Urinary bladder (tissue), 4 donors: ENCODE data around the gene NR2C2. TPM values are rescaled to one million over a fixed set of nuclear protein-coding genes. Genes with fewer than 3 reads are reported as not detected.

Experiments used
- DNase-seq: peaks from one replicate; pipeline ENCODE4 v3.0.0-alpha.2; 2015; ENCODE audit errors: extremely low spot score
- H3K27ac ChIP-seq: one replicate; pipeline ENCODE4 v1.5.1; 2013; ENCODE audit warnings: low read depth, mild to moderate bottlenecking, moderate library complexity
- H3K36me3 ChIP-seq: one replicate; pipeline ENCODE4 v1.6.1; 2013; ENCODE audit warnings: mild to moderate bottlenecking, moderate library complexity; ENCODE audit not compliant: insufficient read depth
- H3K4me1 ChIP-seq: one replicate; pipeline ENCODE4 v1.6.1; 2013; ENCODE audit warnings: mild to moderate bottlenecking, moderate library complexity; ENCODE audit not compliant: insufficient read depth
- H3K4me3 ChIP-seq: one replicate; pipeline ENCODE4 v1.5.1; 2013; ENCODE audit warnings: low read depth, low read length
- WGBS: extraction: QIAGEN DNeasy Blood & Tissue Kit; methylation state at CpG from one replicate; pipeline ENCODE4 v1.1.7; 2013; 5-methylcytosine and 5-hydroxymethylcytosine counted together
- polyA plus RNA-seq: library from polyadenylated mRNA; stranded (reverse); fragments of 200-250 nt; gene quantifications from one replicate; pipeline ENCODE4 v1.2.3, GENCODE V29; 2013
- total RNA-seq: library from RNA; depleted of rRNA; stranded (reverse); fragments of >200 nt; gene quantifications from one replicate; pipeline ENCODE4 v1.2.3, GENCODE V29; 2014
- donor health status: healthy with polysubstance abuse.
- donor health status: healthy.

The NR2C2 gene
- total and polyA plus RNA-seq, 2 donors, result 18.2 to 63.1 TPM

DNA sequence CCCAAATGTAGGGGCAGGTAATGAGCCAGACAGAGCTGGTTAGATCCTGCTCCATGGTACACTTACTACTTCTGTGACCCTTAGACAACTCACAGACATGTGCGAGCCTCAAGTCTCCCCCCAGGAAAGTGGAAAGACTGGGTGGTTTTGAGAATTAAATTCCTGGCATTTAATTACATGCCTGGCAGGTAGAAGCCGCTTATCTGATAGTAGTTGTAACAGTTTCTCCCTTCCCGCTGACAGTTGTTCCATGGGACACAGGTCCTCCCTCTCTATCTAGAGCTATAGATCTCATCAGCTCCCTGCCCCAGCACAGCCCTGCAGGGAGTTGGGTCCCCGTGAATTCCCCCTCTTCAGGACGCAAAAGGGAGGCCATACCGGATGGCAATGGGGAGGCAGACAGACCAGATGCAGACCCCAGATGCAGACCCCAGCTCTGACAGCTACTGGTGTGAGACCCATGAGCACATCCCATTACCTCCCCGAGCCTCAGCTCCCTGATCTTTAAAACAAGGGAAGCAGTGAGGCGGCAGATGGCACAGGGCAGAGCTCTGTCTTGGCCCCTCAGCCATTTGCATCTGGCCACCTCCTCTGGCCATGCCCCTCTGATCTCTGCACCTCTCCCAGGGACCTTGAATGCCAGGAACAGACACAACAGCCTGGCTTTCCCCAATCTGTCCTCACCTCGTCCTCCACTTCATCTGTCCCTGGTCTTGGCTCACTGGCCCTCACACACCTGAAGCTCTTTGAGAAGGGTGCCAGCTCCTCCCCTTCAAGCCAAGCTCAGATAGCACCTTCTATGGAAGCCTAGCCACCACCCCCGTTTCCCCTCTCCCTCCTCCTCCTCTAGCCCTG lies 34.1 kb upstream of the NR2C2 start:
- 87% methylated on average over 10 of the region's 10 CpGs for WGBS

DNA sequence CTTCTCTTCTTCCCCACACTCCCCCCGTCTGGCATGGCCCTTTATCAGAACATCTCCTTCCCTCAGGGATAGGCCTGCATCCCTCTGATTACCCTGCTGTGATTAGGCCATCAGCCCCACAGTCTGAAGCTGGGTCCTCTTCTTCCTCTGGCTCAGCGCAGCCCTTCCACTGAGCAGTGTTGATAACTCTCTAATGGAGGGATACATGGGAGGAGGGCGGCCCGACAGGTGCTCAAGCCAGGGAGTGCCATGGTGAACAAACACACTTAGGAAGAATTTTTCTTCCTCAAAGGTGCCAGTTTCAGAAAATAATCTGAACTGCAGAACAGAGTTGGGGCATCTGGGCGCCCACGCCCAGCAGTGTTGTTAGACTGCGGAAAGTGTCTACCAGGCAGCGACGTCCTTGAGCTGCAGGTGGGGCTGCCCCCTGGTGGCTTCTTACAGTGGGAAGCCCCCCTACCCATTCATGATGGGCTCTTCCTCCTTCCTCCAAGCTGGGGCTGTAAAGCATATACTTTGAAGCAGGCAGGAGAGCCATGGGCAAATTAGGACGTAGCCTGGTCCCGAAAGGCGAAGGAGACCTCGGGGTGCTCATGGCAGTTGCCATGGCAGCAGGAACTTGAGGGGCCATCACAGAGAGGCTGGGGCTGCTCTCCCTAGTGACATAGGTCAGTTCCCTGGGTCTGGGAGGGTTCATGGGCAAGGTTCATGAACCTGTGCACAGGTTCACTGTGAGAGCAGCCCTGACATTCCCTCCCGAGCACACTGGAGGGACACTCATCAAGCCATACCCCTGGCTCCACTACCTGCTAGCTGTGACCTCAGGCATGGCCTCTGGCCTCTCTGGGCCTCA lies 33.2 kb upstream of the NR2C2 start:
- 88% methylated on average over 14 of the region's 14 CpGs for WGBS
- H3K36me3 ChIP-seq, result no peaks in the 10 kb centered on the region
- no peaks in the 10 kb centered on the region for H3K4me1 ChIP-seq
- H3K4me3 ChIP-seq, result no peak overlapping the region
- no peak for DNase-seq
- no peak overlapping the region for H3K27ac ChIP-seq

More for the DNA sequence above, 34.1 kb upstream of the NR2C2 start:
- no peak for DNase-seq
- Histone ChIP-seq H3K4me1 (no peaks in the 10 kb centered on the region), H3K36me3 (no peaks in the 10 kb centered on the region), H3K4me3 (no peak overlapping the region), H3K27ac (no peak overlapping the region)

DNA sequence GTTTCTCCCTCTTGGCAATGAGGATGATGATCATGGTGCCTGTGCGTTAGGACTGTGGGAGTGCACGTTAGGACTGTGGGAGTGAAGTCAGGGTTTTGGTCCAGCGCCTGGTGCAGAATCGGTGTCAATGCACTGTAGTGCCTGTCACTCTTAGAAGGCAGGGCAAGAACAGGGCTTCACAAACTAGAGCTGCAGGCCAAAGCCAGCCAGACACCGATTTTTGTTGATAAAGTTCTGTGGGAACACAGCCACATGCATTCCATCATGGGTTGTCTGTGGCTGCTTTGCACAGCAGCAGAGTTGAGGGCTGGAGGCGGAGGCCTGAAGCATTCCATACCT lies 32.6 kb upstream of the NR2C2 start:
- WGBS, result 61% methylated on average over 6 of the region's 6 CpGs
- no peak overlapping the region for H3K27ac ChIP-seq
- no peaks in the 10 kb centered on the region for H3K4me1 ChIP-seq
- DNase-seq, result no peak
- H3K36me3 ChIP-seq, result no peaks in the 10 kb centered on the region
- H3K4me3 ChIP-seq, result no peak overlapping the region

DNA sequence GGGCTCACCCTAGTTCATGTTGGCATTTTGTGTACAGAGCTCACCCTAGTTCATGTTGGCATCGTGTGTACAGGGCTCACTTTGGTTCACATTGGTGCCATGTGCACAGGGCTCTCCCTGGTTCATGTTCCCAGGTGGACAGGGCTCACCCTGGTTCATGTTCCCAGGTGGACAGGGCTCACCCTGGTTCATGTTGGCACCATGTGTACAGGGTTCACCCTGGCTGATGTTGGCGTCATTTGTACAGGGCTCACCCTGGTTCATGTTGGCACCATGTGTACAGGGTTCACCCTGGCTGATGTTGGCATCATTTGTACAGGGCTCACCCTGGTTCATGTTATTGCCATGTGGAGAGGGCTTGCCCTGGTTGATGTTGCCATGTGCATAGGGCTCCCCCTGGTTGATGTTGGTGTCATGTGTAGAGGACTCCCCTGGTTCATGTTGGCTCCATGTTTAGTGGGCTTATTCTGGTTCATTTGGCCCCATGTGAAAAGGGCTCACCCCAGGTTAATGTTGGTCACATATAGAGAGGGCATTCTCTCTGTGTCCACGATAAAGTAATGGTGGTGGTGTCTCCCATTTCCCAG lies 31.7 kb upstream of the NR2C2 start:
- DNase-seq, result no peak

DNA sequence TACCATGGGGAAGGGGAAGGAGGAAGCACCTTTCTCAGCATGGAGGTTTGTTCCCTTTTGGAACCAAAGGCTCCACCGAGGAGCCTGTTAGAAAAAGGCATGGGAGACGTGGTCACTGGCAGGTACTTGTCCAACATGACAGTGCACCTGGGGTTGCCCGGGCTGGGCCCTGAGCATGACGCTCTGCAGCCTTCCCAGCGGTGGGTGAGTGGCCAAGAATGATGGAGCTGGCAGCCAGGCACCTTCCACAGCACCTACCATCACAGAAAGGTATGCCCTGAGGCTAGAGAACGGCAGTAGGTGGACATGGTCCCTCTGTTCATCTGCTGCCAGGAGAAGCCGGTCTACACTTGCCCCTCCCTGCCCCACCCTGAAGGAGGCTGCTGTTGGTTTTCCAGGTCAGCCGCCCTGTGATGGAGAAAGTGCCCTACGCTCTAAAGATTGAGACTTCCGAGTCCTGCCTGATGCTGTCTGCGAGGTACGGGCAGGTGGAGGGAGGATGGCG lies 29.0 kb upstream of the NR2C2 start:
- no peak for DNase-seq
- H3K36me3 ChIP-seq, result no peaks in the 10 kb centered on the region
- H3K27ac ChIP-seq, result no peak overlapping the region
- H3K4me3 ChIP-seq, result no peak overlapping the region
- WGBS, result 88% methylated on average over 13 of the region's 13 CpGs
- no peaks in the 10 kb centered on the region for H3K4me1 ChIP-seq

More for the DNA sequence above, 31.7 kb upstream of the NR2C2 start:
- Histone ChIP-seq H3K4me3 (no peak overlapping the region), H3K36me3 (no peaks in the 10 kb centered on the region), H3K27ac (no peak overlapping the region), H3K4me1 (no peaks in the 10 kb centered on the region)
- 86% methylated on average over 3 of the region's 3 CpGs for WGBS

DNA sequence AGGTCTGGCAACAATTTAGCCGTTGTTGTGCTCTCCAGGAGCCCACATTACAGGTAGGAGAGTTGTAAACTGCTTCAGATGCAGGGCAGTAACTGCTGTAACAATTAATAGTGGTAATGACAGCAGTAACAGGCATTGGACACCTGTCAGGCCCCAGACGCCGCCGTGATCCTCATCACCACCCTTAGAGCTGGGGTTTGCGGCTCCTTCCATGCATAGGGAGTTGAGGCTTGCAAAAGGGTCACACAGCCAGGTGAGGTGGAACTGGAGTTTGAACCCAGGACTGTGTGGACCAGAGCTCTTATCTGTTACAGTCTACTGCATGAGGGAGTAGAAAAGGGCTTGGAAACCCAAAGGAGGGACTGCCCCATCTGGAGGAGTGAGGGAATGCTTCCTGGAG lies 26.8 kb upstream of the NR2C2 start:
- 93% methylated on average over 5 of the region's 5 CpGs for WGBS
- Histone ChIP-seq H3K4me3 (no peak overlapping the region), H3K36me3 (no peaks in the 10 kb centered on the region), H3K27ac (no peak overlapping the region), H3K4me1 (no peaks in the 10 kb centered on the region)
- no peak for DNase-seq

DNA sequence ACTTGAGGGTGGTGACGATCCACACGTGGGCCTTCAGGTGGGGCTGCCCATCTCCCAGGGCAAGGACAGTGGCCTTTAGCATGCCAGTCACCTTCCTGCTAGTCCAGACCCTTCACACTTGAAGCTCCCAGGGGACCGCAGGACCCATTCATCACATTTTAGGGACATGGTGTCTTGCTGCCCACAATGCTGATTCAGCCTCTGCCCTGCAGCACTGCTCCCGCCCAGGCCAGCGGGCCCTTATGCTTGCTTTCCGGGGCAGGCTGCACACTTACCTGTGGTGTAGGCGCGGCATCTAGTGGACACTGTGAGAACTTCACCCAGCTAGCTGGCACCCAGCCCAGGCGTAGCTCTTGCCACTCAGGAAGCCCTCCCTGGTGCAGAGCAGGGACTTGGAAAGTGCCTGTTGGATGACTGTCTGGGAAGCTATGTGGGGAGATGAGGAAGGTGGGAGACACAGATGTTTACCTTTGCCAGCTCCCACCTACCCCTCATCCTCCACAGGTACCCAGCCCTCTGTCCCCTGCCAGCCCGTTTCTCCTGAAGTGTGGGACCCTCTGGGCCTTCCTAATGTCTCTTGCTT lies 26.3 kb upstream of the NR2C2 start:
- no peak overlapping the region for H3K27ac ChIP-seq
- DNase-seq, result peak; percentile 66
- H3K4me3 ChIP-seq, result no peak overlapping the region
- H3K4me1 ChIP-seq, result no peaks in the 10 kb centered on the region
- H3K36me3 ChIP-seq, result no peaks in the 10 kb centered on the region
- 20% methylated on average over 10 of the region's 10 CpGs for whole genome bisulfite sequencing

DNA sequence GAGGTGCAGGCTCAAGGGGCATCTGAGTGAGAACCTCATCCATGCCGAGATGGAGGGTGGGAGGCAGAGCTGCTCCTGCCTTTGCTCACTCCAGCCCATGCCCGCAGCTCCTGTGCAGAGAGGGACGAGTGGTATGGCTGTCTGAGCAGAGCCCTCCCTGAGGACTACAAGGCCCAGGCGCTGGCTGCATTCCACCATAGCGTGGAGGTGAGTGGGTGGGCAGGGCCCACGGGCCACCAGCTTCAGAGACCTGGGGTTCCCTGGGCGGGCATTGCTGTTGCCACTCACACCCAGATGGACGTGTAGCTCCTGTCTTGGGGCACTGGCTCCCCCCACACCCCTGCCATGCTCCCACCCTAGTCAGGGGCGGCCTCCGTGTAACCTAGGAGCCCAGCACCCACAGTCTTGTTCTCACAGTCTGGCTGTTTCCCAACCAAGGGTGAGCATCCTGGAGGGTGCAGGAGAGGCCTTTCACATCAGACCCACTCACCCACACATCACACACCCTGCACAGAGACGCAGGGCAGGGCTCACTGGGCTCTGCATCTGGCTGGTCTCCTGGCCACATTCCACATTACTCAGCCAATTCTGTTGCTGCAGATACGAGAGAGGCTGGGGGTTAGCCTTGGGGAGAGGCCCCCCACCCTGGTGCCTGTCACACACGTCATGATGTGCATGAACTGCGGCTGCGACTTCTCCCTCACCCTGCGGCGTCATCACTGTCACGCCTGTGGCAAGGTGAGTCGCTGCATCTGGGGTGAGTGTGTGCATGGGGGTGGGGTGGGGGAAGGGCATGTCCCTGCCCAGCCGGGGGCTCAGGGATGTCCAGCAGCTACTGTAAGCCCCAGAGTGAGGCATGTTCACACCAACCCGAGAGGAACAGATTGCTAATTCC lies 25.3 kb upstream of the NR2C2 start:
- WGBS, result 85% methylated on average over 21 of the region's 21 CpGs
- no peak for DNase-seq
- Histone ChIP-seq H3K4me1 (no peaks in the 10 kb centered on the region), H3K27ac (no peak overlapping the region), H3K36me3 (no peaks in the 10 kb centered on the region), H3K4me3 (no peak overlapping the region)

DNA sequence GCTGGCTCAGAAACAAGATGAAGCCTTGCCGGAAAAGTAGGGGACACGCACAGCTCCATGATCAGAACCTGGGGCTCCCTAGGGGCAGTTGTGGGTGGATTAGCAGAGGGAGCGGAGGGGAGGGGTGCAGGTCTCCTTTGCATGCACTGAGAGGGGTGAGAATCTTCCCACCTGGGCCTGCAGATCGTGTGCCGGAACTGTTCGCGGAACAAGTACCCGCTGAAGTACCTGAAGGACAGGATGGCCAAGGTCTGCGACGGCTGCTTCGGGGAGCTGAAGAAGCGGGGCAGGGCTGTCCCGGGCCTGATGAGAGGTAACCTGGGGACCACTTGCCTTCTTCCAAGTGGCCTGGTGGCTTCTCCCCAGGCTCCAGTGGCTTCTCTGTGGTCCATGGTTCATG lies 24.5 kb upstream of the NR2C2 start:
- WGBS, result 92% methylated on average over 13 of the region's 13 CpGs
- Histone ChIP-seq H3K36me3 (no peaks in the 10 kb centered on the region), H3K4me3 (no peak overlapping the region), H3K27ac (no peak overlapping the region), H3K4me1 (no peaks in the 10 kb centered on the region)
- no peak for DNase-seq

DNA sequence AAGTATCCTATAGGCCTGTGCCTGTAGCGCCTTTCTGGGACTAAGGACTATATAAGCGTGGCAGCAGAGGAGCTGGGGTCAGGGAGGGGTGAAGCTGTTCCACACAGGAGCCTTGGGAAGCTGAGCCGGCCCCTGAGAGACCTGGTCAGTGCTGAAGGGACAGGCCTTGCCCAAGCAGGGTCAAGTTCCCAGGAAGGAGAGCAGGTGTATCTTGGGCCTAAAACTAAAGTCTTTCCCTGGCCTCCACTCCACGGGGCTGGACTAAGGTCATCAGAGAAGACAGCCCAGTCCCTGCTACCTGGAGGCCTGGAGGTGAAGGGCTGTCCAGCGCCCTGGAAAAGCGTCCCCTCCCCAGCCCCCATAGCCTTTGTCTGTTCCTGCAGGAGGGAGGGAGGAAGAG lies 23.9 kb upstream of the NR2C2 start:
- Histone ChIP-seq H3K36me3 (no peaks in the 10 kb centered on the region), H3K4me1 (no peaks in the 10 kb centered on the region), H3K4me3 (no peak overlapping the region), H3K27ac (no peak overlapping the region)
- no peak for DNase-seq
- WGBS, result 78% methylated on average over 6 of the region's 6 CpGs

DNA sequence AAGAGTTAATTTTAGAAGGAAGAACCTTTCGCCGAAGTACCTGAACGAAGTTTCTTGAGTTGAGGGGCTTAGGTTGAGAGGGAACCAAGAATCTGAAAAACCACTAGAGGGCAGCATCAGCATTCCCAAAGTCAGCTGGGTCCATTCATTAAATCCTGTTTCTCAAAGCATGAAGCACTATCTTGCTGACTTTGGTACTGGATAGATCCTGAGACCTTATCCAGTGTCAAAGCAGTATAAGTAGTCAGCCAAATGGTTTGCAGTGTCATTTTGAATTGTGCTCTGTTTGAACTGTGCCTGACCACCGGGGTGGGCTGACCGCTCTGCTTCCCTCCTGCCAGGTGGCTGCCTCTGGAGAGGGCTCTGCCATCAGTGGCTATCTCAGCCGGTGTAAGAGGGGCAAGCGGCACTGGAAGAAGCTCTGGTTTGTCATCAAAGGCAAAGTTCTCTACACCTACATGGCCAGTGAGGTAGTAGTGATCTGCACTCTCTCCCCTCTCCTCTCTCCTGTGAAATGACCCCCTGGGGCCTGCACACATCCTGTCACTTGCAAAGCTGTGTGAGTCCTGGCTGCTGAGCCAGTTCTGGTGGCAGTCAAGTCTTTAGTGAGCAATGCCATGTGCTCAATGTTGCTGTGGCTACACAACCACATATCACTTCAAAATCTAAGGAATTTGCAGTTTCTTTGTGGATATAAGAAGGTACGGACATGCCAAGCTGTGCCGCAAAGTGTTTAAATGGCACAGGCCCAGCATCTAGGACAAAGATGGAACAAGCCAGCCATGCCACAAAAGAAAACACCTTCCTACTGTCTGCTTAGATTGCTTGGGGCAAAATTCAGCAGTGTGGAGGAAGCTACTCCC lies 21.4 kb upstream of the NR2C2 start:
- no peak for DNase-seq
- H3K36me3 ChIP-seq, result no peaks in the 10 kb centered on the region

DNA sequence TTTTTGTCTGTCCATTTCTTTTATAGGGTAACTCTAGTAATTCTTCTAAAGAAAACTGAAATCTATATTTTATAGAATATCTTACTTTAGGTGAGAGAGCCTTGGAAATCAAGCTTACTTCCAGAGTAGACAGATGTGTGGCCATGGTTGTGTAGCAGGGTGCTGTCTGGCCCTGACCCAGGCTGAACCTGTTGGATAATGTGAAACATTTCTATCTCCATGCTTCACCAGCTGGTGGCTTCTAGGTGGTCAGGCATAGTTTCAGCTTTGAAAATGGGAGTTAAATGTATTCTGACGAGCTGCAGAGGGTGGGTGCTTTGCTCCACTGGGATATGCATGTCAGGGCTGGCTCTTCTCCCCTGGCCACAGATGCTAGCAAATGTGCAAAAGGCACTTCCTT lies 20.8 kb upstream of the NR2C2 start:
- Histone ChIP-seq H3K27ac (no peak overlapping the region), H3K36me3 (no peaks in the 10 kb centered on the region), H3K4me3 (no peak overlapping the region), H3K4me1 (no peaks in the 10 kb centered on the region)
- 82% methylated on average over 1 of the region's 1 CpG for WGBS
- DNase-seq, result no peak

More for the DNA sequence above, 21.4 kb upstream of the NR2C2 start:
- H3K4me1 ChIP-seq, result no peaks in the 10 kb centered on the region
- no peak overlapping the region for H3K27ac ChIP-seq
- no peak overlapping the region for H3K4me3 ChIP-seq
- 64% methylated on average over 9 of the region's 9 CpGs for WGBS
